NB4 (cell line): Measurements from ENCODE around the gene SYNGR1.
"Not testable (repeated sequence)": the region's sequence is repeated elsewhere in the genome, so short reads cannot be mapped to it uniquely, and the experiment has no call there.

Experiments
- DNase-seq: peaks from one replicate; pipeline ENCODE4 v3.0.0; 2010; ENCODE audit warnings: low read depth
- H3K4me3 ChIP-seq: one replicate; pipeline ENCODE4 v1.5.1; 2011; ENCODE audit warnings: mild to moderate bottlenecking, low read depth, low read length, moderate library complexity
- MYC ChIP-seq: IDR thresholded peaks from 2 replicates; pipeline ENCODE4 v1.6.1; 2011; ENCODE audit warnings: low read depth, low read length
- POLR2A ChIP-seq: IDR thresholded peaks from 2 replicates; pipeline ENCODE4 v1.6.1; 2011; ENCODE audit warnings: mild to moderate bottlenecking; ENCODE audit not compliant: insufficient read length; ENCODE audit errors: extremely low read depth
- TF ChIP-seq, protein P1 (sequence below): IDR thresholded peaks from one replicate; pipeline ENCODE4 v1.5.1; 2012; ENCODE audit warnings: low read depth, low read length
- TF ChIP-seq, protein P2 (sequence below): IDR thresholded peaks from 2 replicates; pipeline ENCODE4 v1.6.1; 2011; ENCODE audit warnings: low read depth, low read length

The SYNGR1 gene

DNA sequence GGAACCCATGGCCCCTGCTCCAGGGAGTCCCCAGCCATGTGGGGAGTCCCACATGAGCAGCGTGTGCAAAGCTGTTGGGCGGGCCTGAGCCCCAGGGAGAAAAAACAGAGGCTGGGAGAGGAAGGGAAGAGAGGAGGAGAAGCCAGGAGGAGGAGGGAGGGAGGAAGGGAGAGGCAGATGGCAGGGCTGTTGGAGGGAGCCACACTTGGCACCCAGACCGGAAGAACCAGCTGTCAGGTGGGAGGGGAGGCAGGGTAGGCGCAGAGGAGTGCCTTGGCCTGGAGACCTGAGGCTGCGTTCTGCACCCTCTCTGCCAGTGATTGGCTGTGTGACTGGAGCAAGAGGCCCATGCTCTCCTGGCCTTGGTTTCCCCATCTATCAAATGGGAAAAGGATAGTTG is 6.7 kb downstream of the SYNGR1 start:
- H3K4me3 ChIP-seq: no peak overlapping the region
- TF ChIP-seq, protein P1, sequence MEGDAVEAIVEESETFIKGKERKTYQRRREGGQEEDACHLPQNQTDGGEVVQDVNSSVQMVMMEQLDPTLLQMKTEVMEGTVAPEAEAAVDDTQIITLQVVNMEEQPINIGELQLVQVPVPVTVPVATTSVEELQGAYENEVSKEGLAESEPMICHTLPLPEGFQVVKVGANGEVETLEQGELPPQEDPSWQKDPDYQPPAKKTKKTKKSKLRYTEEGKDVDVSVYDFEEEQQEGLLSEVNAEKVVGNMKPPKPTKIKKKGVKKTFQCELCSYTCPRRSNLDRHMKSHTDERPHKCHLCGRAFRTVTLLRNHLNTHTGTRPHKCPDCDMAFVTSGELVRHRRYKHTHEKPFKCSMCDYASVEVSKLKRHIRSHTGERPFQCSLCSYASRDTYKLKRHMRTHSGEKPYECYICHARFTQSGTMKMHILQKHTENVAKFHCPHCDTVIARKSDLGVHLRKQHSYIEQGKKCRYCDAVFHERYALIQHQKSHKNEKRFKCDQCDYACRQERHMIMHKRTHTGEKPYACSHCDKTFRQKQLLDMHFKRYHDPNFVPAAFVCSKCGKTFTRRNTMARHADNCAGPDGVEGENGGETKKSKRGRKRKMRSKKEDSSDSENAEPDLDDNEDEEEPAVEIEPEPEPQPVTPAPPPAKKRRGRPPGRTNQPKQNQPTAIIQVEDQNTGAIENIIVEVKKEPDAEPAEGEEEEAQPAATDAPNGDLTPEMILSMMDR: no peak
- TF ChIP-seq, protein P2, sequence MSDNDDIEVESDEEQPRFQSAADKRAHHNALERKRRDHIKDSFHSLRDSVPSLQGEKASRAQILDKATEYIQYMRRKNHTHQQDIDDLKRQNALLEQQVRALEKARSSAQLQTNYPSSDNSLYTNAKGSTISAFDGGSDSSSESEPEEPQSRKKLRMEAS: no peak
- TF ChIP-seq MYC (no peak), POLR2A (no peak)
- DNase-seq: no peak

DNA sequence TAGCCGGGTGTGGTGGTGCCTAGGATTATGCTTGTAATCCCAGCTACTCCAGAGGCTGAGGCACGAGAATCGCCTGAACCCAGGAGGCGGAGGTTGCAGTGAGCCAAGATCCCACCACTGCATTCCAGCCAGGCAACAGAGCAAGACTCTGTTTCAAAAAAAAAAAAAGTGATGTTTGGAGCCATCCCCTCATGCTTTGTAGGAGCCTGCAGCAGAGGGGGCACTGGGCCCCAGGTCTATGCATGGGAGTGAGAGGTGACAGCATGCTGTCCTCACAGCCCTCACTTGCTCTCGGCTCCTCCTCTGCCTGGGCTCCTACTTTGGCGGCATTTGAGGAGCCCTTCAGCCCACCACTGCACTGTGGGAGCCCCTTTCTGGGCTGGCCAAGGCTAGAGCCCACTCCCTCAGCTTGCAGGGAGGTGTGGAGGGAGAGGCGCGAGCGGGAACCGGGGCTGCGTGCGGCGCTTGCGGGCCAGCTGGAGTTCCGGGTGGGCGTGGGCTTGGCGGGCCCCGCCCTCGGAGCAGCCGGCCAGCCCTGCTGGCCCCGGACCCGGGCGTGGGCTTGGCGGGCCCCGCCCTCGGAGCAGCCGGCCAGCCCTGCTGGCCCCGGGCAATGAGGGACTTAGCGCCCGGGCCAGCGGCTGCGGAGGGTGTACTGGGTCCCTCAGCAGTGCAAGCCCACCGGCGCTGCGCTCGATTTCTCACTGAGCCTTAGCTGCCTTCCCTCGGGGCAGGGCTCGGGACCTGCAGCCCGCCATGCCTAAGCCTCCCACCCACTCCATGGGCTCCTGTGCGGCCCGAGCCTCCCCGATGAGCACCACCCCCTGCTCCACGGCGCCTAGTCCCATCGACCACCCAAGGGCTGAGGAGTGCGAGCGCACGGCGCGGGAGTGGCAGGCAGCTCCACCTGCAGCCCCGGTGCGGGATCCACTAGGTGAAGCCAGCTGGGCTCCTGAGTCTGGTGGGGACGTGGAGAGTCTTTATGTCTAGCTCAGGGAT is 7.6 kb downstream of the SYNGR1 start:
- not testable (repeated sequence) for DNase-seq, H3K4me3 ChIP-seq

DNA sequence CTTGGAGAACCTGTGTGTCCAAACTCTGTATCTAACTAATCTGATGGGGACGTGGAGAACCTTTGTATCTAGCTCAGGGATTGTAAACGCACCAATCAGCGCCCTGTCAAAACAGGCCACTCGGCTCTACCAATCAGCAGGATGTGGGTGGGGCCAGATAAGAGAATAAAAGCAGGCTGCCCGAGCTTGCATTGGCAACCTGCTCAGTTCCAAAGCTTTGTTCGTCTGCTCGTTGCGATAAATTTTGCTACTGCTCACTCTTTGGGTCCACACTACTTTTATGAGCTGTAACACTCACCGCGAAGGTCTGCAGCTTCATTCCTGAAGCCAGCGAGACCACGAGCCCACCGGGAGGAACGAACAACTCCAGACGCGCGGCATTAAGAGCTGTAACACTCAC is 8.4 kb downstream of the SYNGR1 start:
- H3K4me3 ChIP-seq, DNase-seq: not testable (repeated sequence)

DNA sequence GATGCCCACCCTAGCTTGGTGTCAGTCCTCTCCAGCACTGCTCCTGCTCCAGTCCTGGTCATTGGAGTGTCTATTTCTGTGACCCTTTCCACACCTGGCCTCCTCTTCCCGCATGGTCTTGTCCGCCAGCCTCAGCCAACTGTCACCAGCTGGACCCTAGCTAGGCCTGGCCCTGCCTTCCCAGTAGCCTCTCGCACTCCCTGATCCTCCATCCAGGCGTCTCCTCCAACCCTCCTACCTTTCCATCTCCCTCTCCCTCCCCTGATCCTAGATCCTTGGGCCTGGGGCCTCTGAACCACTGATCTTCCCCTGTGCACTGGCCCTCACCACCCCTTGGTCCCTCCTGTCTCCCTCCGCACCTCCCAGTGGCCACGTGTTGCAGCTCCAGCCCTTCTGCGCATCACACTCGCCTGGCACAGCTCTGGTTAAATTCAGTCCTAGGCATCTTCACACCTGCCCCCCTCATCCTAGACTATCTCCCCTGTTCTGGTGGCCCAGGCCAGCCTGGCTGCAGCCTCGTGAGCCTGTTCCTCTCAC is 9.9 kb downstream of the SYNGR1 start:
- DNase-seq: no peak
- no peak overlapping the region for H3K4me3 ChIP-seq
- TF ChIP-seq MYC: no peak
- TF ChIP-seq, protein P1: no peak
- no peak for TF ChIP-seq POLR2A
- TF ChIP-seq, protein P2: no peak

DNA sequence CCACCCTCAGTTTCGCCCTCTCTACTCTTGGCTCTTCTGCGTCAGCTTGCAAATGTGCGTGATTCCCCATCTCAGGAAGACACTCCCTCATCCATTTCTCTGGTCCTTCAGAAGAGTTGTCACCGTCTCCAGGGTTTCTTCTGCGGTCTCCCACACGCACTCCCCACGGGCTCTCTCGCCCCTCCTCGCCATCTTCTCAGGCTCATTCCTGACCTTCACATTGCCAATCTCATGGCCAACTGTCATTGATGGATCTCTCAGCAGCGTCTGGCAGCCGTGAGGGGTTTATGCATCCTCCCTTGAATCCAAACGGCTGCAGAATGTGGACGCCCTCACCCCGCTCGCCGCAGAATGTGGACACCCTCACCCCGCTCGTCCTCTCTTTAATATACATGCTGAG is 10.5 kb downstream of the SYNGR1 start:
- TF ChIP-seq POLR2A (no peak), MYC (no peak)
- TF ChIP-seq, protein P1: no peak
- TF ChIP-seq, protein P2: no peak
- no peak for DNase-seq
- no peak overlapping the region for H3K4me3 ChIP-seq

DNA sequence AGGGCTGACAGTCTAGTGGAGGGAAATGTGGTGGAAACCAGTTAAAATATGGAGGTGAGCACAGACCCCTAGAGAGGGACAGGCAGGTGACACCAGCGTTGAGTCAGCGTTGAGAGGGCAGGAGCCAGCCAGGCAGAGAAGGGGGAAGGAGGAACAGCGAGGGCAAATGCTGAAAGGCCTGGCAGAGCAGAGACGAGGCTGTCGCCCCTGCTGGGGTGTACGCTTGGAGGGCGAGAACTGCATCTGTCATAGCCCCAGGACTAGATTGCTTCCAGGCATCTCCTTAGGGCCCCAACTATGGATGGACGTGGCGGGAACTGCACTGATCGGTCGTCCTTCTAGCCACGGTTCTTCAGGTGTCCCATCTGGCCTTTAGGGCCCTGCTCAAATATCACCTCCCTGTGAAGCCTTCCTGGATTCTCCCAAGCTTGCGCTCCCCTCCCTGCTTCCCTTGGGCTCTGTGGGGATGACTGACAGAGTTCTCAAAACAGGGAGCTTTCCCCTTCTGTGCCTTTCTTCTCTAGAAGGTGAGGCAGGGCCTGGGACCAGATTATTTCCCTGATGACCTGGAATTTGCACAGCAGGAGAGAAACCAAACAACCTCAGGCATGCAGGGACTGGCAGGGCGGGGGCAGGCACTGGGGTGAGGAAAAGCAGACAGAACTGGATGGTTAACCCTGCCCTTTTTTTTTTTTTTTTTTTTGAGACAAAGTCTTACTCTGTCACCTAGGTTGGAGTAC is 11.1 kb downstream of the SYNGR1 start:
- TF ChIP-seq, protein P2: no peak
- TF ChIP-seq, protein P1: no peak
- TF ChIP-seq MYC: no peak
- DNase-seq: no peak
- H3K4me3 ChIP-seq: no peak overlapping the region
